HL-60 (cell line): ENCODE data around the gene KCNG1.

Source experiments
- DNase-seq, 2 experiments: peaks; one replicate each; pipeline ENCODE4 v3.0.0-alpha.2; 2010 to 2020; ENCODE audit warnings: low read depth in 1 of 2, low spot score in 1 of 2
- H3K27ac ChIP-seq: fragments of 250-450 bp; sonication (Bioruptor Pico); replicated peaks from 2 replicates; pipeline ENCODE4 v1.5.1; 2020; ENCODE audit warnings: mild to moderate bottlenecking, moderate library complexity
- H3K27me3 ChIP-seq: fragments of 250-450 bp; sonication (Bioruptor Pico); 2 replicates; pipeline ENCODE4 v1.5.1; 2021; ENCODE audit warnings: mild to moderate bottlenecking, moderate library complexity; ENCODE audit not compliant: insufficient read depth, poor library complexity, severe bottlenecking
- H3K4me3 ChIP-seq: replicated peaks from 2 replicates; pipeline ENCODE4 v1.5.1; 2011; ENCODE audit warnings: mild to moderate bottlenecking, control low read depth, low read length; ENCODE audit not compliant: insufficient read depth
- GABPA ChIP-seq: IDR thresholded peaks from 2 replicates; pipeline ENCODE4 v1.6.1; 2012; ENCODE audit warnings: low read depth
- POLR2AphosphoS5 ChIP-seq: IDR thresholded peaks from 2 replicates; pipeline ENCODE4 v1.6.1; 2012; ENCODE audit warnings: low read depth
- SPI1 ChIP-seq: IDR thresholded peaks from 2 replicates; pipeline ENCODE4 v1.6.1; 2012; ENCODE audit warnings: low read depth, mild to moderate bottlenecking, borderline replicate concordance
- TF ChIP-seq, protein P1 (sequence below): IDR thresholded peaks from 2 replicates; pipeline ENCODE4 v1.6.1; 2012; ENCODE audit warnings: low read depth; ENCODE audit not compliant: insufficient replicate concordance
- TF ChIP-seq, protein P2 (sequence below): IDR thresholded peaks from one replicate; pipeline ENCODE4 v1.5.1; 2011; ENCODE audit warnings: low read length, control low read depth, inconsistent platforms; ENCODE audit not compliant: insufficient read depth

The KCNG1 gene

DNA sequence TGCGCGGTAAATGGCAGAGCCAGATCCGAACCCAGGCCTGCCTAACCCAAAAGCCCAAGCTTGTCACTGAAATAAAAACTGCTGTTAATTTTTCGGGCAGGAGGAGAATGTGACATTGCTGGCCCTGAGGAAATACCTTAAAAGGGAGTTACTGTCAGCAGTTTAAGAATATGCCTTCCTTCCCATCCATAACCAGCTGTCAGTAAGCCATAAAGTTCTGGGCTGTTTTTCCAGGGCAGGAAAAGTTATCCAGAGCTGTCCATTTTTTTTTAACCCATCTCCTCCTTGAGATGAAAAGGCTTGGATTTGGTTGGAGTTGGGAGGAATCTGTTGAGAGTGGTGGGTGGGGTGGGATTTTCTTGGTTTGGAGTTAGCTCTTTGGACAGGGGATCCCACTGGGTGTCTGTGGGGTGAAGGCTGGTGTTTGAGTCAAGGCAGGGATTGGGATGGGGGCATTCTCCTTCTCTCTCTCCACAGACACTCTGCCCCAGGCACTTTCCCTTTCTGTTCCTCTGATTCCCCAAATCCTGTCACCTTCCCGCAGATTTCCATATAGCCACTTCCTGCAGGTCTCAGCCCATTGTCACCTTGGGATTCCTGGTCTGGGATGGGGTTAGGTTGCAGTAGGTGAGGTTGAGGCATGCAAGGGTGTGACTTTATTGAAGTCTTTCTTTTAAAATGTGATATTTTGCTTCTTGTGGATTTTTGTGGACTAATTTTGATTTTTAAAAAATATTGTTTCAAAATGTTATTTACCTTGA lies 4.3 kb upstream of the KCNG1 start:
- DNase-seq, result no peak
- H3K4me3 ChIP-seq, result no peak overlapping the region
- H3K27me3 ChIP-seq, result peaks cover 12% of the 10 kb centered on the region
- H3K27ac ChIP-seq, result no peak overlapping the region
- TF ChIP-seq, protein P1, sequence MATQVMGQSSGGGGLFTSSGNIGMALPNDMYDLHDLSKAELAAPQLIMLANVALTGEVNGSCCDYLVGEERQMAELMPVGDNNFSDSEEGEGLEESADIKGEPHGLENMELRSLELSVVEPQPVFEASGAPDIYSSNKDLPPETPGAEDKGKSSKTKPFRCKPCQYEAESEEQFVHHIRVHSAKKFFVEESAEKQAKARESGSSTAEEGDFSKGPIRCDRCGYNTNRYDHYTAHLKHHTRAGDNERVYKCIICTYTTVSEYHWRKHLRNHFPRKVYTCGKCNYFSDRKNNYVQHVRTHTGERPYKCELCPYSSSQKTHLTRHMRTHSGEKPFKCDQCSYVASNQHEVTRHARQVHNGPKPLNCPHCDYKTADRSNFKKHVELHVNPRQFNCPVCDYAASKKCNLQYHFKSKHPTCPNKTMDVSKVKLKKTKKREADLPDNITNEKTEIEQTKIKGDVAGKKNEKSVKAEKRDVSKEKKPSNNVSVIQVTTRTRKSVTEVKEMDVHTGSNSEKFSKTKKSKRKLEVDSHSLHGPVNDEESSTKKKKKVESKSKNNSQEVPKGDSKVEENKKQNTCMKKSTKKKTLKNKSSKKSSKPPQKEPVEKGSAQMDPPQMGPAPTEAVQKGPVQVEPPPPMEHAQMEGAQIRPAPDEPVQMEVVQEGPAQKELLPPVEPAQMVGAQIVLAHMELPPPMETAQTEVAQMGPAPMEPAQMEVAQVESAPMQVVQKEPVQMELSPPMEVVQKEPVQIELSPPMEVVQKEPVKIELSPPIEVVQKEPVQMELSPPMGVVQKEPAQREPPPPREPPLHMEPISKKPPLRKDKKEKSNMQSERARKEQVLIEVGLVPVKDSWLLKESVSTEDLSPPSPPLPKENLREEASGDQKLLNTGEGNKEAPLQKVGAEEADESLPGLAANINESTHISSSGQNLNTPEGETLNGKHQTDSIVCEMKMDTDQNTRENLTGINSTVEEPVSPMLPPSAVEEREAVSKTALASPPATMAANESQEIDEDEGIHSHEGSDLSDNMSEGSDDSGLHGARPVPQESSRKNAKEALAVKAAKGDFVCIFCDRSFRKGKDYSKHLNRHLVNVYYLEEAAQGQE, result no peak
- TF ChIP-seq, protein P2, sequence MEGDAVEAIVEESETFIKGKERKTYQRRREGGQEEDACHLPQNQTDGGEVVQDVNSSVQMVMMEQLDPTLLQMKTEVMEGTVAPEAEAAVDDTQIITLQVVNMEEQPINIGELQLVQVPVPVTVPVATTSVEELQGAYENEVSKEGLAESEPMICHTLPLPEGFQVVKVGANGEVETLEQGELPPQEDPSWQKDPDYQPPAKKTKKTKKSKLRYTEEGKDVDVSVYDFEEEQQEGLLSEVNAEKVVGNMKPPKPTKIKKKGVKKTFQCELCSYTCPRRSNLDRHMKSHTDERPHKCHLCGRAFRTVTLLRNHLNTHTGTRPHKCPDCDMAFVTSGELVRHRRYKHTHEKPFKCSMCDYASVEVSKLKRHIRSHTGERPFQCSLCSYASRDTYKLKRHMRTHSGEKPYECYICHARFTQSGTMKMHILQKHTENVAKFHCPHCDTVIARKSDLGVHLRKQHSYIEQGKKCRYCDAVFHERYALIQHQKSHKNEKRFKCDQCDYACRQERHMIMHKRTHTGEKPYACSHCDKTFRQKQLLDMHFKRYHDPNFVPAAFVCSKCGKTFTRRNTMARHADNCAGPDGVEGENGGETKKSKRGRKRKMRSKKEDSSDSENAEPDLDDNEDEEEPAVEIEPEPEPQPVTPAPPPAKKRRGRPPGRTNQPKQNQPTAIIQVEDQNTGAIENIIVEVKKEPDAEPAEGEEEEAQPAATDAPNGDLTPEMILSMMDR, result no peak
- no peak for TF ChIP-seq GABPA
- no peak for TF ChIP-seq POLR2AphosphoS5
- TF ChIP-seq SPI1, result no peak

DNA sequence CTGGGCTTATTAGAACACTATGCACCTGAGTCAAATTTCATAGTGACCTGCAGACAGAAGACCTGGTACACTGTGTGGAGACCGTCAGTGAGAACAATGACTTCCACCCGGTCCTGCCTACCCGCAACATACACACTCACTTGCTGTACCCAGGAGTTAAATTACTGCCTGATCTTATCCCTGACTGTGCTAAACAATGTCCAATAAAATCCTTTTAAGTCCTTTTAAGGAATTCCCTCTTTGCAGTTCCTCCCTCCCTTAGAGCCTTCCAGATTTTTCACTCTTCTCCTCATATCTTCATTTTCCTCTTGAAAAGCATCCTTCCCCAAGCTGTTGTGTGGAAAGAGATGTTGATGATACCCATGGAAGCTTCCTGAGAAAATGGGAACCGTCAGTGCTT lies 3.4 kb upstream of the KCNG1 start:
- Histone ChIP-seq H3K27me3 (peaks cover 21% of the 10 kb centered on the region), H3K4me3 (no peak overlapping the region), H3K27ac (no peak overlapping the region)
- TF ChIP-seq, protein P2, result no peak
- DNase-seq, result no peak

DNA sequence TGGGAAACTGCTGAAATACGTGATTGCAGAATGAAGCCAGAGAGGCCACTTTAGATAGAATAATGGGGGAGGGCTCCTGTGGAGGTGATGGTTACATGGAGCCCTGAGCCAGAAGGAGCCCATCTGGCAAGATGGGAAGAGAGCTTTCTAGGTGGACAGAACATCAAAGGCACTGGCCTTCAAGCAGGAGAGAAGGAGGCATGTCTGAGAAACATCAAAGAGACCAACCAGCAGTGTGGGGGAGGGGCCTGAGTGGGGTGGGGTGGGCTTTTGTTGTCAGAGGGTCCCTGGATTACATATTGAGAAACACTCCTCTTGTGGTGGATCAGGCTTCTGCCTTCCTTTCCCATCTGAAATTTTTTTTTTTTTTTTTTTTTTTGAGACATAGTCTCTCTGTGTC lies 1.9 kb upstream of the KCNG1 start:
- no peak overlapping the region for H3K27ac ChIP-seq
- no peak for TF ChIP-seq SPI1
- peaks cover 33% of the 10 kb centered on the region for H3K27me3 ChIP-seq
- no peak overlapping the region for H3K4me3 ChIP-seq
- DNase-seq, result no peak

DNA sequence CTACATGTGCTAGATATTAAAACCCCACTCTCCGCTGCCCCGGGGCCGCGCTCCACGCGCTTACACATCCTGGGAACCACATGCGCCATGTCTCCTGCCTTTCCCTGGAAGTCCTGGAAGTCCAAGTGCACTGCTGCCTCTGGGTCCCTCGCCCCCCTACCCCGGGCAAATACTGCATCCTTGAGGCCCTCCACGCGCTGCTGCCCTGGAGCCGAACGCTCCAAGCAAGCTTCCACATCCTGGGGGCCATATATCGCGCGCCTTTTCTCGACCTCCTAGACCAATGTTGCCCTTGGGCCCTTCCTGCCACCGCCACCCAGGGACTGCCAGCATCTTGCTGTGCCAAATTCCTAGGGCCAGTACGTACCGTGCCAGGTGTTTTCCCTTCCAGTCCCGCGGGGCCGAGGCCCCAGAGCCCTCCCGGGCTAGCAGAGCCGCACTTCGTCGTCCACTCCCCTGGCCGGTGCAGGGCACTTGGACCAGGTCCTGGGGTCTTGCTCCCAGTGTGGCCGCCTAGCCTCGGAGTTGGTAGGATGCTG lies 779 bp upstream of the KCNG1 start:
- Histone ChIP-seq H3K4me3 (no peak overlapping the region), H3K27ac (no peak overlapping the region), H3K27me3 (peaks cover 33% of the 10 kb centered on the region)
- DNase-seq, result no peak
- TF ChIP-seq GABPA (no peak), POLR2AphosphoS5 (no peak), SPI1 (no peak)
- TF ChIP-seq, protein P2, result no peak
- TF ChIP-seq, protein P1, result no peak
